ENCODE measurements around the gene POLR2C. TPM values are rescaled to one million over a fixed set of nuclear protein-coding genes. Genes with fewer than 3 reads are reported as not detected.
"Not testable (repeated sequence)": the region's sequence is repeated elsewhere in the genome, so short reads cannot be mapped to it uniquely, and the experiment has no call there.

POLR2C gene
- total and polyA plus RNA-seq, 10 donors = 23.2 to 75.6 (median 49.0) TPM

DNA sequence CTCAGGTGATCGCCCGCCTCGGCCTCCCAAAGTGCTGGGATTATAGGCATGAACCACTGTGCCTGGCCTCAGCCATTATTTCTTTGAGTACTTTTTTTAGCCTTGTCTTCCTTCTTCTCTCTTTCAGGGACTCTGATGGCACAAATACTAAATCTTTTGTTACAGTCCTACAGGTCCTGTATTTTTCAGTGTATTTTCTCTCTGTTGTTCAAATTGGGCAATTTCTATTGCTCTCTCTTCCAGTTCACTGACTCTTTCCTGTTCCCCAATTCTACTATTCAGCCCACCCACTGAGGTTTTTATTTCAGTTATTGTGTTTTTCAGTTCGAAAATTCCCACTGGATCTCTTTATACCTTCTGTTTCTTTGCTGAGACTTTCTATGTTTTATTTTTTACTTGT is 31.3 kb downstream of the POLR2C start:
- intact Hi-C loops (cut with DNase I; ENCODE audit: low total_unique reads) = no loop called here
- no peaks in the 10 kb centered on the region for H3K36me3 ChIP-seq
- no peaks in the 10 kb centered on the region for H3K27me3 ChIP-seq (replicated peaks in 1 of 7)
- TF ChIP-seq POLR2AphosphoS5 (IDR thresholded peaks at IDR 0.05) (no peak), POLR2A (IDR thresholded peaks at IDR 0.05) (no peak)
- TF ChIP-seq, protein P1, sequence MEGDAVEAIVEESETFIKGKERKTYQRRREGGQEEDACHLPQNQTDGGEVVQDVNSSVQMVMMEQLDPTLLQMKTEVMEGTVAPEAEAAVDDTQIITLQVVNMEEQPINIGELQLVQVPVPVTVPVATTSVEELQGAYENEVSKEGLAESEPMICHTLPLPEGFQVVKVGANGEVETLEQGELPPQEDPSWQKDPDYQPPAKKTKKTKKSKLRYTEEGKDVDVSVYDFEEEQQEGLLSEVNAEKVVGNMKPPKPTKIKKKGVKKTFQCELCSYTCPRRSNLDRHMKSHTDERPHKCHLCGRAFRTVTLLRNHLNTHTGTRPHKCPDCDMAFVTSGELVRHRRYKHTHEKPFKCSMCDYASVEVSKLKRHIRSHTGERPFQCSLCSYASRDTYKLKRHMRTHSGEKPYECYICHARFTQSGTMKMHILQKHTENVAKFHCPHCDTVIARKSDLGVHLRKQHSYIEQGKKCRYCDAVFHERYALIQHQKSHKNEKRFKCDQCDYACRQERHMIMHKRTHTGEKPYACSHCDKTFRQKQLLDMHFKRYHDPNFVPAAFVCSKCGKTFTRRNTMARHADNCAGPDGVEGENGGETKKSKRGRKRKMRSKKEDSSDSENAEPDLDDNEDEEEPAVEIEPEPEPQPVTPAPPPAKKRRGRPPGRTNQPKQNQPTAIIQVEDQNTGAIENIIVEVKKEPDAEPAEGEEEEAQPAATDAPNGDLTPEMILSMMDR (IDR thresholded peaks at IDR 0.05 in 8 of 11, conservative IDR thresholded peaks at IDR 0.05 in 3 of 11) = no peak
- 84 to 95% (median 85%) methylated on average over 4 of the region's 4 CpGs for WGBS, 5 donors
- H3K27ac ChIP-seq = no peak overlapping the region
- H3K4me3 ChIP-seq = no peak overlapping the region
- H3K9me3 ChIP-seq = no peaks in the 10 kb centered on the region
- H3K4me1 ChIP-seq = no peaks in the 10 kb centered on the region
- no peak for DNase-seq

DNA sequence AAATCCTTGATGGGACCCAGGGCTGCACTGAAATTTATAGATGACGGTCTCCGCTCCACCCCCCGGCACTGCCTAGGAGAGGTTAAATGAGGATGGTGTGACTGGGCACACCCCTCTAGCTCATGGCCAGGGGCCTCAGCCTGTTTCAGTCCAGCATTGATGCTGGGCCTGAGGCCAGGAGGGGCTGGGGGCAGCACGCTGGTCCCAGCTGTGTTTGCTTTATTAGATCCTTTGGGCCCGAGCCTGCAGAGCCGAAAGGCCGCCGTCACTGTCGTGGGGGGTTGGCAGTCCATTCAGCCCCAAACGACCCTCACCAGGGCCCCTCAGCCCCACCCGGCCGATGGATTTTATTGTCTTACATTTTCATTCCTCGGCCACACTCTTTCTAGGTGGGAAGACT is 34.6 kb downstream of the POLR2C start:
- Histone ChIP-seq H3K27ac (no peak overlapping the region), H3K27me3 (replicated peaks in 1 of 7) (no peaks in the 10 kb centered on the region), H3K36me3 (no peaks in the 10 kb centered on the region), H3K4me3 (no peak overlapping the region), H3K4me1 (peaks cover 0 to 13% (median 3%) of the 10 kb centered on the region in 6 donors), H3K9me3 (no peaks in the 10 kb centered on the region)
- WGBS, 5 donors = 88 to 91% (median 89%) methylated on average over 11 to 13 of the region's 13 CpGs
- no peak for TF ChIP-seq POLR2A (IDR thresholded peaks at IDR 0.05)
- TF ChIP-seq POLR2AphosphoS5 (IDR thresholded peaks at IDR 0.05) = no peak
- TF ChIP-seq, protein P1 (IDR thresholded peaks at IDR 0.05 in 8 of 11, conservative IDR thresholded peaks at IDR 0.05 in 3 of 11) = no peak
- peak; percentile 38 for DNase-seq
- intact Hi-C loops (cut with DNase I; ENCODE audit: low total_unique reads) = no loop called here

DNA sequence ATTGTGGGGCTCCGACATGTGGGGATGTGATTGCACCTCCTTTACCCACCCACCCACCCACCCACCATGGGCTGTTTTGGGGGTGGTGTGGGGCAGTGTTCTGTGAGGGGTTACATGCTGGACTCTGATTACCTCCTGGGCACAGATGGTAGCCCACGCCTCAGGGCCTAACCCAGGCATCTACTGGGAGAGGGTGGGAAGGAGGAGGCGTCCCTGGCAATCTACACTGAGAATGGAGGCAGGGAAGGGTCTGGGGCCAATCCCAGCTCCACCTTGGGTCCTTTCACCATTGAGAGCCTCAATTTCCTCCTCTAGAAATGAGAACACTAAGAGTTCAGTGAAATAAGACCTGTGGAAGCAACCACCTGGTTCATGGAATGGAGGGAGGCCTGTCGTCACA is 35.6 kb downstream of the POLR2C start:
- TF ChIP-seq, protein P1 (IDR thresholded peaks at IDR 0.05 in 8 of 11, conservative IDR thresholded peaks at IDR 0.05 in 3 of 11) = no peak
- TF ChIP-seq POLR2AphosphoS5 (IDR thresholded peaks at IDR 0.05) (no peak), POLR2A (IDR thresholded peaks at IDR 0.05) (no peak)
- intact Hi-C loops (cut with DNase I; ENCODE audit: low total_unique reads) = no loop called here
- H3K36me3 ChIP-seq = no peaks in the 10 kb centered on the region
- no peak overlapping the region for H3K4me3 ChIP-seq
- no peak overlapping the region for H3K27ac ChIP-seq
- 78 to 93% (median 90%) methylated on average over 4 of the region's 4 CpGs for WGBS, 5 donors
- DNase-seq = peak; percentile 11
- peaks cover 0 to 13% (median 3%) of the 10 kb centered on the region in 6 donors for H3K4me1 ChIP-seq
- H3K27me3 ChIP-seq (replicated peaks in 1 of 7) = no peaks in the 10 kb centered on the region
- H3K9me3 ChIP-seq = no peaks in the 10 kb centered on the region

DNA sequence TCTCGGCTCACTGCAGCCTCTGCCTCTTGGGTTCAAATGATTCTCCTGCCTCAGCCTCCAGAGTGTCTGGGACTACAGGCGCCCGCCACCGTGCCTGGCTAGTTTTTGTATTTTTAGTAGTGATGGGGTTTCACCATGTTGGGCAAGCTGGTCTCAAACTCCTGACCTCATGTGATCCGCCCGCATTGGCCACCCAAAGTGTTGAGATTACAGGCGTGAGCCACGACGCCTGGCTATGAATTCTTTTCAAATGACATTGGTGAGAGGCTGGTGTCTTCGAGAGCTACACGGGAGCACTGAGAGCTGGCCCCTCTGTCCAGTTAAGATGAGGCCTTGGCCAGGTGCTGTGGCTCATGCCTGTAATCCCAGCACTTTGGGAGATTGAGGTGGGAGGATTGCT is 37.5 kb downstream of the POLR2C start:
- H3K4me1 ChIP-seq = peaks cover 0 to 13% (median 3%) of the 10 kb centered on the region in 6 donors
- H3K27me3 ChIP-seq (replicated peaks in 1 of 7); intact Hi-C loops (cut with DNase I; ENCODE audit: low total_unique reads); H3K36me3 ChIP-seq; H3K9me3 ChIP-seq; H3K27ac ChIP-seq; H3K4me3 ChIP-seq: not testable (repeated sequence)
- WGBS, 5 donors = 93 to 99% (median 93%) methylated on average over 11 of the region's 11 CpGs
- DNase-seq = peak; percentile 52

DNA sequence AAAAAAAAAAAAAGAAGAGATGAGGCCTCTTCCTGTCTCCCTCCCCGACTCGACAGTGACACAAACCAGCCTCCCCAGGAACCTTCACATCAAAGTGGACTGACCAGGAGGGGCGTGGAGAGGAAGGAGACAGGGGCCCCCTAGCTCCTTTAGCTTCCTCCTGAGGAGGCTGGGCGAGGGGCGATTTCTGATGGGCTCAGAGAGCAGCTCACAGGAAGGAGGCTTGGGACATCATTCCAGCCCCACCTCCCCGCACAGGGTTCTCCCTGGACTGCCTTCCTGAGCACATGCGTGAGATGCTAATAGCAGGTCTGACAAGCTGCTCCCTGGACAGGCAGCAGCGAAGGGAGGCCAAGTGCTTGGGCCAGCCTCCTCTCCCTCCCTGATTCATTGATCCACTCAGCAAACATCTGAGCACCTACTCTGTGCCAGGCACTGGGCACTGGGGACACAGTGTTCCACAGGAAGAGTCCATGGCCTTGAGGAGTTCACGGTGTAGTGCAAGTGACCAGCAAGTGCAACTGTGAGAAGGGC is 38.2 kb downstream of the POLR2C start:
- H3K9me3 ChIP-seq = no peaks in the 10 kb centered on the region
- no peak for DNase-seq
- H3K27ac ChIP-seq = peak overlapping the region in 3 of 8 donors; percentile 2 to 41 (median 26)
- peaks cover 0 to 4% (median 0%) of the 10 kb centered on the region in 7 donors for H3K27me3 ChIP-seq (replicated peaks in 1 of 7)
- 32 to 51% (median 40%) methylated on average over 9 of the region's 9 CpGs for WGBS, 5 donors
- TF ChIP-seq, protein P1 (IDR thresholded peaks at IDR 0.05 in 8 of 11, conservative IDR thresholded peaks at IDR 0.05 in 3 of 11) = no peak
- peak in 2 of 3 donors; percentile 47 to 49 for TF ChIP-seq POLR2AphosphoS5 (IDR thresholded peaks at IDR 0.05)
- no peaks in the 10 kb centered on the region for H3K36me3 ChIP-seq
- H3K4me1 ChIP-seq = peaks cover 0 to 13% (median 3%) of the 10 kb centered on the region in 6 donors
- intact Hi-C loops (cut with DNase I; ENCODE audit: low total_unique reads) = no loop called here
- H3K4me3 ChIP-seq = no peak overlapping the region

All from spleen (tissue), 11 donors.